Stimulated activated CD4-positive, alpha-beta T cell treated with anti-CD3 and anti-CD28 coated beads, Interleukin-15, amount 100 ng/mL, for 24 hours (primary cell): ENCODE results near the gene E2F3.
"Not testable (repeated sequence)": the region's sequence is repeated elsewhere in the genome, so short reads cannot be mapped to it uniquely, and the experiment has no call there.

Experiments used
- DNase-seq: peaks from one replicate; pipeline ENCODE4 v3.0.0-alpha.2; 2020

Gene E2F3

GRCh38 chr6:20434766-20435165 lies 33.1 kb downstream of the E2F3 start:
- no peak for DNase-seq

- DNase-seq = no peak
Observed at GRCh38 chr6:20436719-20437118, 35.0 kb downstream of the E2F3 start.

GRCh38 chr6:20437639-20438038 lies 36.0 kb downstream of the E2F3 start:
- DNase-seq = no peak

- no peak for DNase-seq
Observed at GRCh38 chr6:20438462-20439070, 36.9 kb downstream of the E2F3 start.

- DNase-seq = no peak
Observed at GRCh38 chr6:20439558-20439957, 37.9 kb downstream of the E2F3 start.

- DNase-seq = no peak
Observed at GRCh38 chr6:20440296-20440695, 38.6 kb downstream of the E2F3 start.

GRCh38 chr6:20441236-20441635 lies 39.6 kb downstream of the E2F3 start:
- DNase-seq = no peak

GRCh38 chr6:20441921-20442320 lies 40.2 kb downstream of the E2F3 start:
- DNase-seq = no peak

GRCh38 chr6:20444786-20445271 lies 43.1 kb downstream of the E2F3 start:
- DNase-seq = no peak

- no peak for DNase-seq
Observed at GRCh38 chr6:20447157-20447556, 45.5 kb downstream of the E2F3 start.

- no peak for DNase-seq
Observed at GRCh38 chr6:20447581-20448132, 46.0 kb downstream of the E2F3 start.

- no peak for DNase-seq
Observed at GRCh38 chr6:20448828-20449227, 47.1 kb downstream of the E2F3 start.

GRCh38 chr6:20454204-20454824 lies 52.6 kb downstream of the E2F3 start:
- no peak for DNase-seq

GRCh38 chr6:20455251-20455940 lies 53.7 kb downstream of the E2F3 start:
- no peak for DNase-seq

- DNase-seq = no peak
Observed at GRCh38 chr6:20458027-20458894, 56.6 kb downstream of the E2F3 start.

- DNase-seq = no peak
Observed at GRCh38 chr6:20459682-20460081, 58.0 kb downstream of the E2F3 start.

GRCh38 chr6:20461576-20461975 lies 59.9 kb downstream of the E2F3 start:
- DNase-seq = no peak

GRCh38 chr6:20463396-20463795 lies 61.7 kb downstream of the E2F3 start:
- no peak for DNase-seq

GRCh38 chr6:20464041-20464440 lies 62.4 kb downstream of the E2F3 start:
- DNase-seq = no peak

- no peak for DNase-seq
Observed at GRCh38 chr6:20464847-20465246, 63.2 kb downstream of the E2F3 start.

GRCh38 chr6:20465616-20466015 lies 63.9 kb downstream of the E2F3 start:
- not testable (repeated sequence) for DNase-seq

- no peak for DNase-seq
Observed at GRCh38 chr6:20467437-20467836, 65.8 kb downstream of the E2F3 start.

GRCh38 chr6:20468209-20468608 lies 66.5 kb downstream of the E2F3 start:
- DNase-seq = no peak
